Neutrophil (primary cell): ENCODE measurements around the gene GPR161.

Experiments
- H3K27ac ChIP-seq: fragments of 200-600 bp; sonication (generic); 2 replicates; pipeline ENCODE4 v1.5.1; 2016; ENCODE audit warnings: mild to moderate bottlenecking, moderate library complexity
- H3K27me3 ChIP-seq: fragments of 200-600 bp; sonication (generic); 2 replicates; pipeline ENCODE4 v1.6.0; 2016; ENCODE audit warnings: mild to moderate bottlenecking
- H3K36me3 ChIP-seq: fragments of 200-600 bp; sonication (generic); 2 replicates; pipeline ENCODE4 v1.5.1; 2017
- H3K4me1 ChIP-seq, 2 experiments: fragments of 200-600 bp in 1 of 2; sonication (generic) in 1 of 2; 1 replicate in 1 of 2; 2 replicates in 1 of 2; pipeline versions ENCODE4 v1.5.1 to v1.6.1; 2013 to 2016; ENCODE audit warnings: low read depth in 1 of 2, low read length in 1 of 2, mild to moderate bottlenecking in 1 of 2, moderate library complexity in 1 of 2; ENCODE audit not compliant: control insufficient read depth in 1 of 2, insufficient read depth in 1 of 2
- H3K4me3 ChIP-seq, 2 experiments: fragments of 200-600 bp in 1 of 2; sonication (generic) in 1 of 2; 1 replicate in 1 of 2; 2 replicates in 1 of 2; pipeline ENCODE4 v1.5.1; 2013 to 2016; ENCODE audit warnings: low read depth in 1 of 2, low read length in 1 of 2, mild to moderate bottlenecking in 1 of 2, moderate library complexity in 1 of 2
- H3K9me3 ChIP-seq: fragments of 200-600 bp; sonication (generic); 2 replicates; pipeline ENCODE4 v1.5.1; 2016
- TF ChIP-seq, protein P1 (sequence below): fragments of 200-600 bp; sonication (generic); IDR thresholded peaks from 2 replicates; pipeline ENCODE4 v1.5.1; 2016; ENCODE audit warnings: antibody characterized with exemption

The GPR161 gene

DNA sequence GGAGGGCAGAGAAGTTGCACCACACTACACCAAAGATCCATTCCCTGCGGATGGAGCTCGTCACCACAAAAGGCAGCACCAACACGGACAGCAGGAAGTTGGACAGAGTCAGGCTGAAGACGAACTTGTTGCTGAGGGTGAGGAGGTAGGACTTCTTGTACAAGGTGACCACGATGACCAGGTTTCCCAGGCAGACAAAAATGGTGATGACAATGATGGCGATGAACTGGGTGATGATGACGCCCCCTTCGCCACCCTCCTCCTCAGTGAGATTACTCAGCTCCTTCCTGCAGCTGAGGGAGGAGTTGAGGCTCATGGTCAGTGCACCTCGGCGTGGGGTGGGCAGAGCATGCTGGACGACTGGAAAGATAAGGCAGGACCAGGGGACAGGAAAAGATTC lies 32.2 kb downstream of the GPR161 start:
- Histone ChIP-seq H3K27me3 (no peaks in the 10 kb centered on the region), H3K9me3 (no peaks in the 10 kb centered on the region), H3K36me3 (no peaks in the 10 kb centered on the region), H3K4me1 (no peaks in the 10 kb centered on the region), H3K4me3 (no peak overlapping the region), H3K27ac (no peak overlapping the region)
- TF ChIP-seq, protein P1, sequence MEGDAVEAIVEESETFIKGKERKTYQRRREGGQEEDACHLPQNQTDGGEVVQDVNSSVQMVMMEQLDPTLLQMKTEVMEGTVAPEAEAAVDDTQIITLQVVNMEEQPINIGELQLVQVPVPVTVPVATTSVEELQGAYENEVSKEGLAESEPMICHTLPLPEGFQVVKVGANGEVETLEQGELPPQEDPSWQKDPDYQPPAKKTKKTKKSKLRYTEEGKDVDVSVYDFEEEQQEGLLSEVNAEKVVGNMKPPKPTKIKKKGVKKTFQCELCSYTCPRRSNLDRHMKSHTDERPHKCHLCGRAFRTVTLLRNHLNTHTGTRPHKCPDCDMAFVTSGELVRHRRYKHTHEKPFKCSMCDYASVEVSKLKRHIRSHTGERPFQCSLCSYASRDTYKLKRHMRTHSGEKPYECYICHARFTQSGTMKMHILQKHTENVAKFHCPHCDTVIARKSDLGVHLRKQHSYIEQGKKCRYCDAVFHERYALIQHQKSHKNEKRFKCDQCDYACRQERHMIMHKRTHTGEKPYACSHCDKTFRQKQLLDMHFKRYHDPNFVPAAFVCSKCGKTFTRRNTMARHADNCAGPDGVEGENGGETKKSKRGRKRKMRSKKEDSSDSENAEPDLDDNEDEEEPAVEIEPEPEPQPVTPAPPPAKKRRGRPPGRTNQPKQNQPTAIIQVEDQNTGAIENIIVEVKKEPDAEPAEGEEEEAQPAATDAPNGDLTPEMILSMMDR, result no peak

DNA sequence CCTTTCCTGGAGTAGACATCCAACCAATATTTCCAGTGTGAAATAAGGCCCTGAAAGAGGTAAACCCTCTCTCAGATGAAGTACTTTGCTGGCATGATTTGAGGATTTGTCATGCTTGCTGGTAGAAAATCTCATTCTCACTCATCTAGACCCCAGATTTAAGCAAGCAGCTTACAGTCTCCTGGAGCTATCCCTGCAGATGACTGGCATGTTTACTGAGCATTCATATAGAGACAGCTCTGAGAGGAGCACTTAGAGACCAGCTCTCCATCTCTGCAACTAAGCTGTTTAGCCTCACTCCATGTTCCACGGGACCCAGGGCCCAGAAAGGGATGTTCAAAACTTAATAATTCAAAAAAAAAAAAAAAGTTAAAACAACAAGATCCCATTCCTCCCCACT lies 34.2 kb downstream of the GPR161 start:
- Histone ChIP-seq H3K27ac (no peak overlapping the region), H3K4me1 (no peaks in the 10 kb centered on the region), H3K9me3 (no peaks in the 10 kb centered on the region), H3K4me3 (no peak overlapping the region), H3K27me3 (no peaks in the 10 kb centered on the region), H3K36me3 (no peaks in the 10 kb centered on the region)
- TF ChIP-seq, protein P1, result no peak

DNA sequence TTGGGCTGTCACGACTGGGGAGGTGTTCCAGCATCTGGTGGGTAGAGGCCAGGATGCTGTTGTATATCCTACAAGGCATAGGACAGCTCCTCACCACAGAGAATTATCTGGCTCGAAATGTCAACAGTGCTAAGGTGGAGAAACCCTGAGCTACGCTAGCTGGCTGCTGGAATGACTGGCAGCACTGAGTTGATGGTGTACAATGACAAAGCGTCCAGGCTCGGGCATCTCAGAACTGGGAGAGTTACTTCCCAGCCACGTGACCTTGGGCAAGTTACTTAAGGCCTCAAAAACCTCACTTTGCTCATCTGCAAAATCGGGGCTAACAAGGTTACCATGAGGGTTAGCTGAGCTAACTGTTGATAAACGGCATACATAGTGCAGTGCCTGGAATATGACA lies 35.4 kb downstream of the GPR161 start:
- Histone ChIP-seq H3K4me3 (no peak overlapping the region), H3K27me3 (no peaks in the 10 kb centered on the region), H3K36me3 (no peaks in the 10 kb centered on the region), H3K9me3 (no peaks in the 10 kb centered on the region), H3K4me1 (no peaks in the 10 kb centered on the region), H3K27ac (no peak overlapping the region)
- TF ChIP-seq, protein P1, result no peak

DNA sequence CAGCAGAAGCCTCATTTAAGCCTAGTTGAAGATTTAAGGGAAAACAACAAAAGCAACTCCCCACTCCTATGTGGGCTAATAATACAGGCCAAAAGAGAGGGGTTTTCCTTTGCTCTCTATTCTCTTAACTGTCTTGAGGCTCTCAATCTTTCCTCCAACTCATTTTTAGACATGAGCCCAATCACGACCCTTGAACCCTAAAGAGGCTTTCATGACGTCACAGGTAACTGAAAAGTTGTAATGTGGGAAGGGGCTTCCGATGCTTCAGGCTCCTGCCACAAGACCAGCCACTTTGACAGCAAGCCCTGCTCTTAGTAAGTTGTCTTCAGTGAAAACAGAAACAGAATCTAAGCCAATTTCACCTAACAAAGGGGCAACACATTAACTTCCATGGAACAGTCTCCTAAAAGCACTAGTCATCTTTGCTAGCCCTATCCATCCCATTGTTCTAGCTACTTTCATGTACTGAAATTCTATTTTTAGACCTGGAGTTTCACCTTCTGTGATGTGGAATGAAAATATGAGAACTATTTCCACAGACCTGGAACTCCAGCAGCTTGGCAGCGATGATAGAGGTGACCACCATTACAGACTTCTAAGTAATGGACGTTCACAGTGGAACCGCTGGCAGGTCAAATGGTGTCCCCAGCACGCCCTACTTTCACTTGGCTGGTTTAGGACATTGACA lies 36.3 kb downstream of the GPR161 start:
- Histone ChIP-seq H3K36me3 (no peaks in the 10 kb centered on the region), H3K27me3 (no peaks in the 10 kb centered on the region), H3K4me1 (no peaks in the 10 kb centered on the region), H3K9me3 (no peaks in the 10 kb centered on the region), H3K4me3 (no peak overlapping the region), H3K27ac (no peak overlapping the region)
- TF ChIP-seq, protein P1, result no peak

DNA sequence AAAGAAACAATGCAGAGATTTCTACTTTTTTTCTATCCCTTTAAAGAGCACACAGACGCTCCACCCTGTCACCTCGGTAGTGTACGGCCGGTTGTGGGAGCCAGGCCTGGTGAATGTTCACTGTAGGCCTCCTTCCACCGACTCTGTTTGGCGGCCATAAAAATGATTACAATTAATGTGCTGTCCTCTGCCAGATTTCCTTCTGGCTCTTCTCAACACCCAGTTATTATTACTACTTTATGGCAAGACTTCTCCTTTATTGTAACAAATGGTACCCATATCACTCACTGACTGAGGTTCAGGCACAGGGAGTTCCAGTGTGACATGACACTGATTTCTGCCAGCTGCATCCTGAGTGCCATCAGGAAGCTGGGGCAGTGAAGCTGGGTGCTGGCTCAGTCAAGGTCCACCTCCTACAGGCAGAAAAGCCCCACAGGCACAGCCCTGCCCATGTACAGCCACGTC lies 37.4 kb downstream of the GPR161 start:
- Histone ChIP-seq H3K4me1 (no peaks in the 10 kb centered on the region), H3K4me3 (no peak overlapping the region), H3K9me3 (no peaks in the 10 kb centered on the region), H3K36me3 (no peaks in the 10 kb centered on the region), H3K27ac (no peak overlapping the region), H3K27me3 (no peaks in the 10 kb centered on the region)
- TF ChIP-seq, protein P1, result no peak
